Measurements from ENCODE around the gene ANKFY1. TPM values are rescaled to one million over a fixed set of nuclear protein-coding genes. Genes with fewer than 3 reads are reported as not detected.
"Not testable (repeated sequence)": the region's sequence is repeated elsewhere in the genome, so short reads cannot be mapped to it uniquely, and the experiment has no call there.

ANKFY1 gene
- total and polyA plus RNA-seq, 7 experiments from 2014 or later: 11.7 to 84.5 (median 61.5) TPM

- Mint-ChIP-seq H3K4me1 (peaks cover 46 to 61% (median 57%) of the 10 kb centered on the region in 7 donors), H3K27me3 (peaks cover 0 to 2% (median 0%) of the 10 kb centered on the region in 5 donors), H3K36me3 (peaks cover 0 to 16% (median 0%) of the 10 kb centered on the region in 5 donors), H3K4me3 (peak overlapping the region; percentile 94 to 100 (median 99)), H3K27ac (peak overlapping the region; percentile 69 to 100 (median 100)), H3K9me3 (no peaks in the 10 kb centered on the region)
- Histone ChIP-seq H3K4me1 (ENCODE audit: control insufficient read depth in 2 of 2, insufficient read depth in 2 of 2, low read length in 2 of 2) (peaks cover 41 to 46% of the 10 kb centered on the region in 2 donors), H3K4me3 (ENCODE audit: low read length) (peak overlapping the region; percentile 90), H3K27ac (ENCODE audit: low read depth, low read length) (peak overlapping the region; percentile 100), H3K36me3 (ENCODE audit: control insufficient read depth in 2 of 3, insufficient read depth in 3 of 3, low read length in 3 of 3) (peaks cover 0 to 14% (median 0%) of the 10 kb centered on the region in 3 experiments), H3K9me3 (ENCODE audit: control insufficient read depth in 2 of 3, low read length in 3 of 3) (no peaks in the 10 kb centered on the region), H3K27me3 (ENCODE audit: control insufficient read depth in 2 of 2, insufficient read depth in 2 of 2, low read length in 2 of 2) (no peaks in the 10 kb centered on the region)
- CTCF ChIA-PET: interaction anchor here (1.8 kb wide), 1 partner anchor 34 kb away, joined by 11 read pairs; no protein-coding TSS in a partner anchor
- ATAC-seq: peak; percentile 6
- intact Hi-C loops (cut with micrococcal nuclease): loop anchor here (2.0 to 10.0 kb wide), 4 partner anchors 232 to 592 kb away; partner anchors contain the start of genes CAMKK1 (in 1 of the 2), CXCL16 (in 1 of the 2), MED11 (in 1 of the 2) and NCBP3 (in 1 of the 2)
- POLR2A ChIA-PET: interaction anchor here (0.6 to 5.2 kb wide), 20 partner anchors 8 to 798 kb away, joined by 3 to 132 read pairs (median 6); partner anchors contain the start of genes ANKFY1, CTNS, MYBBP1A and RNF167
- DNase-seq: peak in 2 of 9 donors; percentile 50 to 51
These were observed 121.5 kb downstream of the ANKFY1 start for GRCh38 chr17:4142107-4142900.

GRCh38 chr17:4140125-4140524, 123.7 kb downstream of the ANKFY1 start:
- Histone ChIP-seq H3K27me3 (ENCODE audit: control insufficient read depth in 2 of 2, insufficient read depth in 2 of 2, low read length in 2 of 2) (no peaks in the 10 kb centered on the region), H3K27ac (ENCODE audit: low read depth, low read length) (no peak overlapping the region), H3K4me1 (ENCODE audit: control insufficient read depth in 2 of 2, insufficient read depth in 2 of 2, low read length in 2 of 2) (peaks cover 44 to 59% of the 10 kb centered on the region in 2 donors), H3K36me3 (ENCODE audit: control insufficient read depth in 2 of 3, insufficient read depth in 3 of 3, low read length in 3 of 3) (peaks cover 0 to 20% (median 0%) of the 10 kb centered on the region in 3 experiments), H3K9me3 (ENCODE audit: control insufficient read depth in 2 of 3, low read length in 3 of 3) (no peaks in the 10 kb centered on the region), H3K4me3 (ENCODE audit: low read length) (no peak overlapping the region)
- CTCF ChIA-PET: interaction anchor here (0.6 kb wide), 1 partner anchor 42 kb away, joined by 3 read pairs; no protein-coding TSS in a partner anchor
- no peak for DNase-seq
- H3K36me3 Mint-ChIP-seq: peaks cover 0 to 16% (median 0%) of the 10 kb centered on the region in 5 donors
- H3K27me3 Mint-ChIP-seq: peaks cover 0 to 2% (median 0%) of the 10 kb centered on the region in 5 donors
- peaks cover 53 to 75% (median 74%) of the 10 kb centered on the region in 7 donors for H3K4me1 Mint-ChIP-seq
- no peak for ATAC-seq
- intact Hi-C loops (cut with micrococcal nuclease): loop anchor here in 1 of 2 donors (10.0 kb wide), 1 partner anchor 595 kb away; the partner anchor contains the start of genes CXCL16, MED11 and ZMYND15
- peak overlapping the region in 3 of 9 donors; percentile 59 to 72 (median 66) for H3K27ac Mint-ChIP-seq
- peak overlapping the region in 7 of 10 donors; percentile 49 to 100 (median 94) for H3K4me3 Mint-ChIP-seq
- no peaks in the 10 kb centered on the region for H3K9me3 Mint-ChIP-seq
- POLR2A ChIA-PET: interaction anchor here (0.6 kb wide), 1 partner anchor 250 kb away, joined by 3 read pairs; no protein-coding TSS in a partner anchor

- DNase-seq; H3K9me3 Mint-ChIP-seq; H3K4me3 ChIP-seq (ENCODE audit: low read length); ATAC-seq; H3K9me3 ChIP-seq (ENCODE audit: control insufficient read depth in 2 of 3, low read length in 3 of 3); H3K27me3 Mint-ChIP-seq; CTCF ChIA-PET; H3K27me3 ChIP-seq (ENCODE audit: control insufficient read depth in 2 of 2, insufficient read depth in 2 of 2, low read length in 2 of 2); intact Hi-C loops (cut with micrococcal nuclease); H3K27ac ChIP-seq (ENCODE audit: low read depth, low read length): not testable (repeated sequence)
- Histone ChIP-seq H3K36me3 (ENCODE audit: control insufficient read depth in 2 of 3, insufficient read depth in 3 of 3, low read length in 3 of 3) (peaks cover 0 to 20% (median 0%) of the 10 kb centered on the region in 3 experiments), H3K4me1 (ENCODE audit: control insufficient read depth in 2 of 2, insufficient read depth in 2 of 2, low read length in 2 of 2) (peaks cover 36 to 53% of the 10 kb centered on the region in 2 donors)
- POLR2A ChIA-PET: interaction anchor here (0.6 kb wide), 2 partner anchors 57 to 112 kb away, joined by 3 to 6 read pairs; no protein-coding TSS in a partner anchor
- Mint-ChIP-seq H3K4me1 (peaks cover 52 to 80% (median 79%) of the 10 kb centered on the region in 7 donors), H3K4me3 (peak overlapping the region in 8 of 10 donors; percentile 9 to 100 (median 58)), H3K36me3 (peaks cover 0 to 16% (median 0%) of the 10 kb centered on the region in 5 donors), H3K27ac (peak overlapping the region in 1 of 9 donors; percentile 21)
These were observed 124.8 kb downstream of the ANKFY1 start for GRCh38 chr17:4138906-4139526.

GRCh38 chr17:4136373-4136772, 127.4 kb downstream of the ANKFY1 start:
- H3K4me3 ChIP-seq (ENCODE audit: low read length): no peak overlapping the region
- H3K4me1 ChIP-seq (ENCODE audit: control insufficient read depth in 2 of 2, insufficient read depth in 2 of 2, low read length in 2 of 2): peaks cover 27 to 44% of the 10 kb centered on the region in 2 donors
- peak overlapping the region in 2 of 9 donors; percentile 14 to 36 for H3K27ac Mint-ChIP-seq
- DNase-seq (no peak), ATAC-seq (no peak)
- ChIA-PET CTCF (no interaction called here), POLR2A (interaction anchor here (1.0 kb wide), 1 partner anchor 30 kb away, joined by 3 read pairs; no protein-coding TSS in a partner anchor)
- intact Hi-C loops (cut with micrococcal nuclease): no loop called here
- no peaks in the 10 kb centered on the region for H3K9me3 Mint-ChIP-seq
- no peaks in the 10 kb centered on the region for H3K9me3 ChIP-seq (ENCODE audit: control insufficient read depth in 2 of 3, low read length in 3 of 3)
- H3K27ac ChIP-seq (ENCODE audit: low read depth, low read length): no peak overlapping the region
- no peaks in the 10 kb centered on the region for H3K27me3 Mint-ChIP-seq
- H3K4me3 Mint-ChIP-seq: peak overlapping the region in 1 of 10 donors; percentile 49
- H3K36me3 ChIP-seq (ENCODE audit: control insufficient read depth in 2 of 3, insufficient read depth in 3 of 3, low read length in 3 of 3): peaks cover 0 to 16% (median 0%) of the 10 kb centered on the region in 3 experiments
- H3K27me3 ChIP-seq (ENCODE audit: control insufficient read depth in 2 of 2, insufficient read depth in 2 of 2, low read length in 2 of 2): no peaks in the 10 kb centered on the region
- peaks cover 49 to 84% (median 77%) of the 10 kb centered on the region in 7 donors for H3K4me1 Mint-ChIP-seq
- H3K36me3 Mint-ChIP-seq: peaks cover 0 to 21% (median 3%) of the 10 kb centered on the region in 5 donors

- CTCF ChIA-PET: no interaction called here
- H3K4me1 ChIP-seq (ENCODE audit: control insufficient read depth in 2 of 2, insufficient read depth in 2 of 2, low read length in 2 of 2): peaks cover 19 to 35% of the 10 kb centered on the region in 2 donors
- peaks cover 50 to 84% (median 77%) of the 10 kb centered on the region in 7 donors for H3K4me1 Mint-ChIP-seq
- no peaks in the 10 kb centered on the region for H3K27me3 Mint-ChIP-seq
- peaks cover 2 to 29% (median 5%) of the 10 kb centered on the region in 5 donors for H3K36me3 Mint-ChIP-seq
- H3K27me3 ChIP-seq (ENCODE audit: control insufficient read depth in 2 of 2, insufficient read depth in 2 of 2, low read length in 2 of 2): no peaks in the 10 kb centered on the region
- H3K27ac Mint-ChIP-seq: peak overlapping the region in 6 of 9 donors; percentile 2 to 62 (median 28)
- DNase-seq (no peak), ATAC-seq (no peak)
- no peaks in the 10 kb centered on the region for H3K9me3 Mint-ChIP-seq
- H3K36me3 ChIP-seq (ENCODE audit: control insufficient read depth in 2 of 3, insufficient read depth in 3 of 3, low read length in 3 of 3): peaks cover 0 to 16% (median 0%) of the 10 kb centered on the region in 3 experiments
- POLR2A ChIA-PET: interaction anchor here (3.7 kb wide), 1 partner anchor 8 kb away, joined by 18 read pairs; the partner anchor contains the start of genes CYB5D2 and ZZEF1
- H3K4me3 ChIP-seq (ENCODE audit: low read length): no peak overlapping the region
- no peak overlapping the region for H3K27ac ChIP-seq (ENCODE audit: low read depth, low read length)
- H3K9me3 ChIP-seq (ENCODE audit: control insufficient read depth in 2 of 3, low read length in 3 of 3): no peaks in the 10 kb centered on the region
- intact Hi-C loops (cut with micrococcal nuclease): no loop called here
- peak overlapping the region in 5 of 10 donors; percentile 6 to 42 (median 24) for H3K4me3 Mint-ChIP-seq
These were observed 128.3 kb downstream of the ANKFY1 start for GRCh38 chr17:4135489-4135888.

GRCh38 chr17:4134721-4135120, 129.1 kb downstream of the ANKFY1 start:
- CTCF ChIA-PET: no interaction called here
- intact Hi-C loops (cut with micrococcal nuclease): no loop called here
- Histone ChIP-seq H3K27me3 (ENCODE audit: control insufficient read depth in 2 of 2, insufficient read depth in 2 of 2, low read length in 2 of 2) (no peaks in the 10 kb centered on the region), H3K36me3 (ENCODE audit: control insufficient read depth in 2 of 3, insufficient read depth in 3 of 3, low read length in 3 of 3) (peaks cover 0 to 13% (median 0%) of the 10 kb centered on the region in 3 experiments), H3K27ac (ENCODE audit: low read depth, low read length) (no peak overlapping the region), H3K4me1 (ENCODE audit: control insufficient read depth in 2 of 2, insufficient read depth in 2 of 2, low read length in 2 of 2) (peaks cover 14 to 27% of the 10 kb centered on the region in 2 donors), H3K9me3 (ENCODE audit: control insufficient read depth in 2 of 3, low read length in 3 of 3) (no peaks in the 10 kb centered on the region), H3K4me3 (ENCODE audit: low read length) (no peak overlapping the region)
- Mint-ChIP-seq H3K36me3 (peaks cover 2 to 27% (median 8%) of the 10 kb centered on the region in 5 donors), H3K4me3 (peak overlapping the region in 4 of 10 donors; percentile 11 to 58 (median 40)), H3K4me1 (peaks cover 46 to 81% (median 75%) of the 10 kb centered on the region in 7 donors), H3K27ac (peak overlapping the region in 8 of 9 donors; percentile 11 to 76 (median 54)), H3K27me3 (no peaks in the 10 kb centered on the region), H3K9me3 (no peaks in the 10 kb centered on the region)
- ATAC-seq (no peak), DNase-seq (no peak)
- POLR2A ChIA-PET: interaction anchor here (3.7 kb wide), 1 partner anchor 9 kb away, joined by 18 read pairs; the partner anchor contains the start of genes CYB5D2 and ZZEF1

All from naive thymus-derived CD4-positive, alpha-beta T cell (primary cell).